ENCODE data around the gene GREB1L.

GREB1L gene

GRCh38 chr18:21335927-21336488 lies 94.0 kb downstream of the GREB1L start:
- no peak for TF ChIP-seq FOXP2 (optimal IDR thresholded peaks at IDR 0.05; ENCODE audit: borderline replicate concordance, extremely low read depth, extremely low read length, insufficient read depth)
- TF ChIP-seq, protein P1, sequence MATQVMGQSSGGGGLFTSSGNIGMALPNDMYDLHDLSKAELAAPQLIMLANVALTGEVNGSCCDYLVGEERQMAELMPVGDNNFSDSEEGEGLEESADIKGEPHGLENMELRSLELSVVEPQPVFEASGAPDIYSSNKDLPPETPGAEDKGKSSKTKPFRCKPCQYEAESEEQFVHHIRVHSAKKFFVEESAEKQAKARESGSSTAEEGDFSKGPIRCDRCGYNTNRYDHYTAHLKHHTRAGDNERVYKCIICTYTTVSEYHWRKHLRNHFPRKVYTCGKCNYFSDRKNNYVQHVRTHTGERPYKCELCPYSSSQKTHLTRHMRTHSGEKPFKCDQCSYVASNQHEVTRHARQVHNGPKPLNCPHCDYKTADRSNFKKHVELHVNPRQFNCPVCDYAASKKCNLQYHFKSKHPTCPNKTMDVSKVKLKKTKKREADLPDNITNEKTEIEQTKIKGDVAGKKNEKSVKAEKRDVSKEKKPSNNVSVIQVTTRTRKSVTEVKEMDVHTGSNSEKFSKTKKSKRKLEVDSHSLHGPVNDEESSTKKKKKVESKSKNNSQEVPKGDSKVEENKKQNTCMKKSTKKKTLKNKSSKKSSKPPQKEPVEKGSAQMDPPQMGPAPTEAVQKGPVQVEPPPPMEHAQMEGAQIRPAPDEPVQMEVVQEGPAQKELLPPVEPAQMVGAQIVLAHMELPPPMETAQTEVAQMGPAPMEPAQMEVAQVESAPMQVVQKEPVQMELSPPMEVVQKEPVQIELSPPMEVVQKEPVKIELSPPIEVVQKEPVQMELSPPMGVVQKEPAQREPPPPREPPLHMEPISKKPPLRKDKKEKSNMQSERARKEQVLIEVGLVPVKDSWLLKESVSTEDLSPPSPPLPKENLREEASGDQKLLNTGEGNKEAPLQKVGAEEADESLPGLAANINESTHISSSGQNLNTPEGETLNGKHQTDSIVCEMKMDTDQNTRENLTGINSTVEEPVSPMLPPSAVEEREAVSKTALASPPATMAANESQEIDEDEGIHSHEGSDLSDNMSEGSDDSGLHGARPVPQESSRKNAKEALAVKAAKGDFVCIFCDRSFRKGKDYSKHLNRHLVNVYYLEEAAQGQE (IDR thresholded peaks at IDR 0.05; ENCODE audit: insufficient read depth in 1 of 2, low read depth in 2 of 2, low read length in 2 of 2): no peak
- TF ChIP-seq SIN3A (IDR thresholded peaks at IDR 0.05; ENCODE audit: borderline replicate concordance, insufficient read depth, low read length): no peak
- no peak for TF ChIP-seq POLR2AphosphoS5 (IDR thresholded peaks at IDR 0.05; ENCODE audit: low read depth, low read length)
- TF ChIP-seq TAF1 (IDR thresholded peaks at IDR 0.05; ENCODE audit: borderline replicate concordance, insufficient read depth, low read length): no peak

GRCh38 chr18:21336846-21337245 lies 94.8 kb downstream of the GREB1L start:
- TF ChIP-seq POLR2AphosphoS5 (IDR thresholded peaks at IDR 0.05; ENCODE audit: low read depth, low read length): no peak
- no peak for TF ChIP-seq FOXP2 (optimal IDR thresholded peaks at IDR 0.05; ENCODE audit: borderline replicate concordance, extremely low read depth, extremely low read length, insufficient read depth)
- TF ChIP-seq TAF1 (IDR thresholded peaks at IDR 0.05; ENCODE audit: borderline replicate concordance, insufficient read depth, low read length): no peak
- TF ChIP-seq SIN3A (IDR thresholded peaks at IDR 0.05; ENCODE audit: borderline replicate concordance, insufficient read depth, low read length): no peak
- TF ChIP-seq, protein P1 (IDR thresholded peaks at IDR 0.05; ENCODE audit: insufficient read depth in 1 of 2, low read depth in 2 of 2, low read length in 2 of 2): no peak

DNA sequence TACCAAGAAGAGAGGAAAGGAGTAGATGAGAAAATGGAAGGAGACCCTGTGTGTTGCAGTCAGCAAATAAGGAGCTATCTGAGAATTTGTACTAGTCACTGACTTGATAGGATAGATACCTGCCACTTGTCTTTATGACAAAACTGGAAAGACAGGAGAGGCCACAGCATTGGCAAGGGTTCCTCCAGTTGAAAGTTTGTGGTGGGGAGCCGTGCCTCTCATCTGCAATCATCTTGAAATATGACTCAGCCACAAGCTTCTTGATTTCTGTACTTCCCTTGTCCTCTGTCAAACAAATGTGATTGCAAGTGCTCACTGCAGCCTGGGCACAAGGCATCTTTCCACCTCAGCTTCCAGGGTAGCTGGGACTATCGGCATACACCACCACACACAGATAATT lies 99.1 kb downstream of the GREB1L start:
- no peak for TF ChIP-seq TAF1 (IDR thresholded peaks at IDR 0.05; ENCODE audit: borderline replicate concordance, insufficient read depth, low read length)
- no peak for TF ChIP-seq POLR2AphosphoS5 (IDR thresholded peaks at IDR 0.05; ENCODE audit: low read depth, low read length)
- TF ChIP-seq FOXP2 (optimal IDR thresholded peaks at IDR 0.05; ENCODE audit: borderline replicate concordance, extremely low read depth, extremely low read length, insufficient read depth): no peak
- TF ChIP-seq, protein P1 (IDR thresholded peaks at IDR 0.05; ENCODE audit: insufficient read depth in 1 of 2, low read depth in 2 of 2, low read length in 2 of 2): no peak
- no peak for TF ChIP-seq SIN3A (IDR thresholded peaks at IDR 0.05; ENCODE audit: borderline replicate concordance, insufficient read depth, low read length)

GRCh38 chr18:21342372-21342771 lies 100.3 kb downstream of the GREB1L start:
- TF ChIP-seq POLR2AphosphoS5 (IDR thresholded peaks at IDR 0.05; ENCODE audit: low read depth, low read length) (no peak), FOXP2 (optimal IDR thresholded peaks at IDR 0.05; ENCODE audit: borderline replicate concordance, extremely low read depth, extremely low read length, insufficient read depth) (no peak), TAF1 (IDR thresholded peaks at IDR 0.05; ENCODE audit: borderline replicate concordance, insufficient read depth, low read length) (no peak), SIN3A (IDR thresholded peaks at IDR 0.05; ENCODE audit: borderline replicate concordance, insufficient read depth, low read length) (no peak)
- TF ChIP-seq, protein P1 (IDR thresholded peaks at IDR 0.05; ENCODE audit: insufficient read depth in 1 of 2, low read depth in 2 of 2, low read length in 2 of 2): no peak

Data from PFSK-1 (cell line).